Measurements from ENCODE around the gene RPP40.

RPP40 gene

DNA sequence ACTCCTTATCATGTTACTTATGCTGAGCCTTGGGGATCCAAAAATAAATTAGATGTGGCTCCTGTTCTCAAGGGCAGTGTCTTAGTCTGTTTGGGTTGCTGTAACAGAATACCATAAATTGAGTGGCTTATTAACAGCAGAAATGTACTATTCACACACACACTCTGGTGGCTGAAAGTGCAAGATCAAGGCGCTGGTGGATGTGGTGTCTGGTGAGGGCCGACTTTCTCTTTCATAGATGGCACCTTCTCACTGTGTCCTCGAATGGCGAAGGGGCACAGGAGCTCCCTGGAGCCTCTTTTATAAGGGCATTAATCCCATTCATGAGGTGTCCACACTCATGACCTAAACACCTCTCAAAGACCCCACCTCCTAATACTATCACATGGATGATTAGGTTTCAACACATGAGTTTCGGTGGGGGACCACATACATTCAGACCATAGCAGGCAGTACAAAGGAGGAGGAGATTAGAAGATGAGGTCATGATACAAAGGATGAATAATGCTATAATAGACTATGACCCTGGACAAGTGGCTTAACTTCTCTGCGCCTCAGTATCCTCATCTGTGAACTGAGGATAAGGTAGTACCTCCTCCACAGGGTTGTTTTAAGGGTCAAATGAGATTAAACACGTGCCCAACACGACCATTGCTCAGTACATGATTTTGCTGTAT lies 34.1 kb downstream of the RPP40 start:
- no peak for DNase-seq (ENCODE audit: low read depth)

DNA sequence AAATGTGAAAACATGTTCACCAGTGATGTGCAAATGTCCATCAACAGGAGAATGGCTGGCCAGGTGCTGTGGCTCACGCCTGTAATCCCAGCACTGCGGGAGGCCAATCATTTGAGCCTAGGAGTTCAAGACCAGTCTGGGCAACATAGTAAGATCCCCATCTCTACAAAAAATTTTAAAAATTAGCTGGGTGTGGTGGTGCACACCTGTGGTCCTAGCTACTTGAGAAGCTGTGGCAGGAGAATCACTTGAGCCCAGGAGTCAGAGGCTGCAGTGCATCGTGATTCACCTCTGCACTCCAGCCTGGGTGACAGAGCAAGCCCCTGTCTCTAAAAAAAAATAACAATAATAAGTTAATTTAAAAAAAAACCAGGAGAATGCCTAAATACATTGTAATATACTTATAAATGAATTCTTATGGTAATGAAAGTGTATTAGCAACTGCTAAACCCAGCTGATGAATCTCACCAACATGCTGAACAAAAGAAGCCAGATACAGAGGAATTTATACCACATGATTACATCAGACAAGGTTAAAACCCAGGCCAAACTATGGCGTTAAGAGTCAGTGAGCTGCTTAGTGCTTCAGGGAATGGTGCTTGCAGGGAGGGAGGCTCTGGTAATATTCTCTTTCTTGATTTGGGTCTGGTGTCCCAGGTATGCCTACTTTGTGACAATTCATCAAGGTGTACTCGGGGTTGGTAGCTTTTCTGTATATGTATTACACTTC lies 36.4 kb downstream of the RPP40 start:
- no peak for DNase-seq (ENCODE audit: low read depth)

DNA sequence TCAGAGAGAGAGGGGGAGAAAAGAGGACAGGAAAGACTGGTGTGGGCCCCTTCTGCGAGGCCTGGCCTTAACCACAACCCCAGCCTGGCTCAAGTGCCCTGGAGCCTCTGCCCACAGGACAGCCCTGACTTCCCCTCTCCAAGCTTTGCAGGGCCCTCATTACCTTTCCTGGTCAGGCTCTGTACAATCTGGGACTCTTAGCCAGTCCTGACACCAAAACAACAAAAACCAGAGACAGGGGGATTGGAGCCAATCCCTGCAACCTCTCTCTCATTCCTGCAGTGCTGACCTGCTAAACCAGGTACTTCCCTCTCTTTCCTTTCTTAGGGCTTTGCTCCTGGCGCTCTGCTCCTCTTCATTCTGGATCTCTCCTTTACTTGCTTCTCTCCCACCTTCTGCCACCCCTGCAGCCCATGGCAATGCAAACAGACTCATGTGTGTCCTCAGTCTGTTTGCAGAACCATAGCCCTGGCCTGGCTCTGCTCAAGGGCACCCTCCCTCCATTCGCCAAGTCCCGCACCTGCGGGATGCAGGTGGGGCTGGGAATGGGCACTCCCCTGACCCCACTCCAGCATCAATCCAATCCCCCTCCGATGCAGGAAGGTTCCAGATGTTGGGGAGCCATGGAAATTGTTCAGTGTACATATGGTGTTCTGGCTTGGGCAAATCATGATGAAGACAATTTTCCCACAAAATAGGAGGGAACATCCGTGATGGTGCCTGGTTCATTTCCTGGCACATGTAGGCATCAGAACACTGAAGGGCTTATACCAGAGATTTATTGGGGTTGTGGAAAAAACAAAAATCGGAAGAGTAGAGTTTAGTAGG lies 38.1 kb downstream of the RPP40 start:
- no peak for DNase-seq (ENCODE audit: low read depth)

DNA sequence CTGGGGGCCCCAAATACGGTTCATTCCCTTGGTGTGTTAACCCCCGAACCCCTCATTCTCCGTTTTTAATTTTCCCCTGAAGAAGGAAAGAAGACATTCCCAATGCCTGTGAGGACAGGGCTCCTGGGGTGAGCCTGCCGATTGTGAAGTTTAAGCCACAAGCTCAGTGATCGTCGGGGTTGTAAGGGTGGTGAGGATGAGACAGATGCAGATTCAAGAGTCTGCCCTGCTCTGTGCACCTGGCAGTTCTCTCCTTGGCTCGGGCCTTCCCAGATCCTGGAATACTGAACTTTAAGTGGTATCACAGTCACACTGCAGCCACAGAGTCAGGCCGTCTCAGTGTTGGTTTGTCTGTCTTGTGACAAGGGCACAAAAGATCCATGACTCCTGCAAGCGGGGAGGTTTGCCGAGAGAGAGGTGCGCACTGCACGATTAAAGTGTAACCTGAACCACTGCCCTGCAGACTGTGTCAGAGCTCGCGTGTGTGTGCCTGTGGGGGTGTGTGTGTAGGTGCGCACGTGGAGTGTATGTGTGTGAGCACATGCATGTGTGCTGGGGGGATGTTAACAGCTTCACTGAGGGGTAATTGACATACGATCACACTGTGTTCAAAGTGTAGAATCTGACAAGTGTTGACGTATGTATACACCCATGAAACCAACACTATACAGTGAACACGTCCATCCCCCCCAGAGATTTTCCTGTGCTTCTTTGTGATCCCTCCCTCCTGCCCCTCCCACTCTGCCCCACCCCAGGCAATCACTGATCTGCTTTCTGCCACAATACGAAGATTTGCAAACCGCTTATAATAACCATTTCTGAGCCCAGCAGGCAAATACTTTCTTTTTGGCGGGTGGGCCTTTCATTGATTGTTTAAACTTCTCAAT lies 38.9 kb downstream of the RPP40 start:
- DNase-seq (ENCODE audit: low read depth): no peak

DNA sequence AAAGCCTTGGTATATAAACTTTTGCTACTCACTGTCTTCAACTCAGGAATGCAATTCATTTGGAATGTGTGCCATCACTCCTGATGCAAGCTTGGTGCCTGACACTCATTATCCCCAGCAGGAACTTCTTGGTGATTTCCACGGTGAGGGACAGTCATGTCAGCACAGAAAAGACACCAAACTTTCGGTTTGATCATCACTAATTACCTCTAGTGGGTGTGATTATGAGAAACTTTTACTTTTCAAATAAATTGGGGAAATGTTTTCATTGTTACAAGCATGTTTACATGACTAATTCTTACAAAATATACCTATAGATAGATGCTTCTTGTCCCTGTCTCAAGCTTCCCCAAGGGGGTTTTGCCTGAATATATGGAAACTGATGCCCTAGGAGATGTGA lies 40.9 kb downstream of the RPP40 start:
- no peak for DNase-seq (ENCODE audit: low read depth)

DNA sequence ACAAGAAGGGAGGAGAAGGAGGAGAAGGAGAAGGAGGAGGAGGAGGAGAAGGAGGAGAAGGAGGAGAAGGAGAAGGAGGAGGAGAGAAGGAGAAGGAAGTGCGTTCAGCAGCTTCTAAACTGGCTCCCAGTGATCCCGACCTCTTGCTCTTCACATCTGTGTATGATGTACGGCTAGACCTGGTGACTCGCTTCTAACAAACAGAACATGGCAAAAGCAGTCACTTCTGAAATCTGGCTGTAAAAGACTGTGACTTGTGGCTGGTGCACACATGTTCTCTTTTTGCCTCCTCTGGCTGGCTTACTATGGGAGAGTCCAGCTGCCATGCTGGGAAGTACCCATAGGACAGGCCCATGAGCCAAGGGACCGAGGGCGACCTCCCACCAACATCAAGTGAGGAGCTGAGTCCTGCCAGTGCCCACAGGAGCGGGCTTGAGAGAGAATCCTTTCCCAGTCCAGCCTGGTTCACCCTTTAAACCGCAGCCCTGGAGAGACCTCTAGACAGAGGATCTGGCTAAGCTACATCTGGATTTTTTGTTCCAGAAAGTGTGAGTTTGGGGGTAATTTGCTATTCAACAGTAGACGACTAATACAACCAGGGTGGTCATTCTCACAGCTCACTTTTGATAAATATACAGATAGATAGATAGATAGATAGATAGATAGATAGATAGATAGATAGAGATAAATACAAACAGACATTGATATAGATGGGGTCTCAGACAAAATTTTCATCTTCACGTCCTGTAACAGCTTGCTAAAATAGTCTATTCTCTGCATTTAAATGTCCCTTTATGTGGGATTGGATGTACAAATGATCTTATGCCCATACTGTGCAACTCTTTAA lies 42.3 kb downstream of the RPP40 start:
- no peak for DNase-seq (ENCODE audit: low read depth)

DNA sequence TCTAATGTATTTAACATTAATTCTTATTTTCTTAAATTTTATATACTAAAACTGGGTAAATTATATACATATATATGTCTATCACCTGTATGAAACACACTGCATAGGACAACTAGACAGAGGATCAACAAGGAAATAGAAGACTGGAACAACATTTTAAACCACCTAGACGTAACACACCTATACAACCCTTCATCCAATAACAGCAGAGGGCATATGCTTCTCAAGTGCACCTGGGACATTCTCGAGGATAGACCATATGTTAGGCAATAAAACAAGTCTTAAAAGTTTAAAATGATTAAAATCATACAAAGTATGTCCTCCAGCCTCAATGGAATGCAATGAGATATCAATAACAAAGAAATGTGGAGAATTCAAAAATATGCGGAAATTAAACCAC lies 45.2 kb downstream of the RPP40 start:
- no peak for DNase-seq (ENCODE audit: low read depth)

DNA sequence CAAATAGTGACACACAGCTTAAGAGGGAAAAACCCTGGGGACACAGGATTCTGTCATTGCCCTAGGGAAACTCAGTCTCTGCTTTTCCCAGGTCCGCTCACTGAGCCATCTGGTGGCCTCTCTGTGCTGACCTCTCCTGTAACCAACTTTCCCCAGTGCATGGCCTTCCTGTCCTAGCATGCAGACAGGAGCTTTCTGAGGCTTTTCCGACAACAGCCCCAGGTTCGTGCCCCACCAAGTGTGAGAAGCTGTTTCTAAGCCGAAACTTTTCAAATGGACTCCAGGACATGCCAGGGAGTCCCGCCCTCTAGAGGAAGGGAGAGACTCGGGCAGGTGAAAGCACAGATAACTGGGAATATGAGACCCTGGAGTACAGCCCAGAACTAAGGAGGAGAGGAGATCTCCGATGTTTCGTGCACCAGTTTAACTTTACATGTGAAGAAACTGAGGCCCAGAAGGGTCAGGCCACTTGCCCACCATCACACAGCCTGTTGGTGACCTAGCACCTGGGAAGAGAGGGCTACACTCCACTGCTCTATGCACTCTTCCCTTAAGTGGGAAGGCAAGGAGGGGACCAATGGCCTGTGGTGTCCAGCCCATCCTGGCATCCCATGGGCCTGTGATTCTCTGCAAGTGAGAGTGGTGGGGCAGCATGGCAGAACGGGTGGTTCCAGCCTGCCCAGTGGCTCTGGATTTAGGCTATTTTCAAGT lies 46.2 kb downstream of the RPP40 start:
- DNase-seq (ENCODE audit: low read depth): no peak

DNA sequence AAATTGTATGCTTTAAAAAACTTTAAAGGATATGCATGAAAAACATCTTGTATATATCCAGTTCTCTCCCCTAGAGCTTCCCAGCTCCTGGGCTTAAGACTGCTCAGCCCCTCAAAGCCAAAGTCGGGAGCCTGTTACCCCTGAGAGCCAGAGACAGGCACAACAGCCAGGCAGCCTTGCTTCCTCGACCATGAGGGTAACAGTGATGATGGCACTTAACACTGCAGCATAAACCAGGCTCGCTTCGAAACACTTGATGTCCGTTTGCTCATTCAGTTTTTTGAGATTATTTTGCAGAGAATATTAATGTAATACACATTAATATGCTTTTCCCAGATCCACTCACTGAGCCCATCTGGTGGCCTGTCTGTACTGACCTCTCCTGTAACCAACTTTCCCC lies 47.2 kb downstream of the RPP40 start:
- DNase-seq (ENCODE audit: low read depth): no peak

DNA sequence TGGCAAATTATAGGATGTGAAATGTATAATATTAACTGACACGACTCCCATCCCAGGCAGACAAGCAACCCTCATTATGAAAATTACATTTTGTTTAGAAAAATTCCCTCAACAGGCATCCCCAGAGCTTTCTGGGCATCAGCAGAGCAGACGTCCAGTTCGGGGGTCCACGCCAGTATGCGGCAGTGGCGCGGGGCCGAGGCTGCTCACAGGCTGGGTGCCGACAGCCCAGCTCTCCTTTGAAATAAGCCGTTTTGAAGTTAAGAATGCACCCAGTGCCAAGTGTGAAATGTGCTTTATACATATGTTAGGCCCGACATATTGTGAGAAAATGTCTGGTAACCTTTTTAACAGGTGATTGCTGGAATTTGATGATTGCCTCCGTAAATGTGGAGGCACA lies 50.4 kb downstream of the RPP40 start:
- DNase-seq (ENCODE audit: low read depth): no peak

DNA sequence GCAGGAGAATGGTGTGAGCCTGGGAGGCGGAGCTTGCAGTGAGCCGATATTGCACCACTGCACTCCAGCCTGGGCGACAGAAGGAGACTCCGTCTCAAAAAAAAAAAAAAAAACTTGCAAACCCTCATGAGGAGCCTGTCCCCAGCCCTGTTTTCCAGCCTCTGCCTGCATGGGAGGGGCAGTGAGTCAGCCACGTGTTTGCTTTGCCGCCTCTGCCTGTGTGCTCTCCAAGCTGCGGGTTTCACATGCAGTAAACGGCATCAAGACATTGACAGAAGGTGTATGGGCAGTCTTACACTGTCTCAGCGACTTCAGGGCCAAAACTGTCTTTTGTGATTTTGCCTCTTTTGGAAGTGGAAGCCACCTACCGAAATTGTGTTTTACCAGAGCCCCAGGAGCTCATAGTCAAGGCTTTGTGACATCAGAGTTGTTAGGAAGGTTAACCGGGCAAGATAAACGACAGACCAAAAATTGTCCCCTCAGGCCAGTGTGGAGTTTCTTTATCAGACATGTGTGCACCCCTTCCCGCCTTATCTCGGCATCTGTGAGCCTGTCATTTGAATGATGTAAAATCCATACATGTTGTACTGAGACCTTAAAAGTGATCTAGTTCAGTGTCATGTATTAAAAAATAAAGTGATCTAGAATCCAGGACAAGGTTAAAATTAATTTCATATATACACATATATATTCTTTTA lies 52.9 kb downstream of the RPP40 start:
- no peak for DNase-seq (ENCODE audit: low read depth)

DNA sequence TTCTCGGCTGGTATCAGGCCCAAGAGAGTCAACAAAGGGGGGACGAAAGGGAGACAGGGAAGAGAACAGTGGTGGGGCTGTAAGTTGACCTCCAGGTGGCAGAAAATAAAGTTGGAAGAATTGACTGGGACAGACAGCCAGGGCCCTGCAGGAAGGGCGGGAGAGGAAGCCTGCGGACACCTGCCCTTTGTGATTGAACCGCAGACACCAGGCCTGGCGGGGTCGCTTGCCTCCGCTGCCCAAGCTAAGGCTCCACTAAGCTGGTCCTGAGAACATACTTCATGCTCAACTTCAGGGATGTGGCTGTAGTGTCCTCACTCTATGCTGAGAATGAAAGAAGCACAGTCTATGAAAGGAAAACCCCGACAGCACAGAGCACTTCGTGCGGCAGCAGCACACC lies 53.8 kb downstream of the RPP40 start:
- no peak for DNase-seq (ENCODE audit: low read depth)

DNA sequence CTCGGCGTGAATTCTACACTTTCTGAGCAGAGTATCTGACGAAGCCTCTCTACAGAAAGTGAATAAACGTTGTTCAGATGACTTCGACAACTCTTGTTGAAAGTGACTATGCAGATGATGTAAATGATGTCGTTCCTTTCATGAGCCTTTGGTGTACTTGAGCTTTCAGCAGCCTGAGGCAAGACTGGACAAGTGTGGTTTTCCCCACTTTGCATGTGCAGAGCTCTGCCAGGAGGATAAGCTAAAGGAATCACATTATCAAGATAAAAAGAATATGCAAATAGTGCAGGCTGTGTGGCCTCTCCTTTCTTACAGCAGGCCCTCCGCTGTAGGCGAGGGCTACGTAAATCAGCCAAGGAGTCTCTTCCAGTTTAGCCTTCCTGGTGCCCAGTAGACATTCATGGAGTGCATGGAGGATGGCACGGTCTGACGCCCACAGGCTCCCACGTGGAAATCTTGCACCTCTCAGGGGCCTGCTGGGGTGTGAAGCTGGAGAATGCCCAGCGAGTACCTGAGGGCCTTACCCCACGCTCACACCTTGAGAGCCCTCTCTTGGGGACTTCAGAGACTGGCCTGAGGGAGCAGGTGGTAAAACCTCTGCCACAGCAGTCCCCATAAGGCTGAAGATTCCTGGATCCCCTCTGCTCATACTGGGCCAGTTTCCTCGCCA lies 54.9 kb downstream of the RPP40 start:
- no peak for DNase-seq (ENCODE audit: low read depth)

DNA sequence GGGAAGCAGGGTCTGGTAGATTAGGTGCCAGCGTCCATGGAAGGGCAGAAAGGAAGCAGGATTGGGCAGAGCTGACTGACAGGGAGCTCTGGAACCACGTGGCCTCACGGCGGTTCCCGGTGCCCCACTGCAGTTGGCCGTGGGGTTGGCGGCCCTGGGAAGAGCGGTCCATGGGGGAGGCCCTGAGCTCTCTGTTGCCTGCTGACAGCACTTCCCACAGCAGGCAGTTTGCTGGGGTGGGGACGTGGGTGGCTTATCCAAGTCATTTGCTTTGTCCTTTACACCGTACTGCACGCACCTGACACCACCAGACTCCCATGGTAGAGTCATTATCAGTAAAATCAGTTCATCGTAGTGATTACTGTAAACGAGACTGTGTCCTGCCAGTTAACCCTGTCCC lies 56.1 kb downstream of the RPP40 start:
- no peak for DNase-seq (ENCODE audit: low read depth)

DNA sequence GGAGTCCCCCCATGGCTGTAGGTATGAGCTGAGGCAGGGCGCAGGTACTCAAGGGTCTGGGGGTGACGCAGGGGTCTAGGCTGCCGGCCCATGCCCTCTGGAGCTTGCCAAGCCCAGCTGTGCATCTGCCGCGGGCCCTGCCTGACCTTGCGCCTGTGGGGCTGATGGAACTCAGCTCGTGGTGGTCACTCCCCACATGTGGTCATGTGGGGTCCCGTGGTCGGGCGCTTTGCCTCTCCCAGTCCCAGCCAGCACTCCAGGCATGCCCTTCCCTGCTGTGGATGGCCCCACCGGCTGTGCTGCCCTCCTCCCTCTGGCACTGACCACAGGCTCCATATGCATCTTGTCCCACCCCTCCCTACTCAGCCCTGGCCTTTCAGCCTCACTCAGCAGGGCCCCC lies 57.3 kb downstream of the RPP40 start:
- no peak for DNase-seq (ENCODE audit: low read depth)

Data from T-helper 22 cell (primary cell).